Urothelium cell line (cell line): ENCODE measurements around the gene CPED1.
"Not testable (repeated sequence)": the region's sequence is repeated elsewhere in the genome, so short reads cannot be mapped to it uniquely, and the experiment has no call there.

ENCODE experiments used
- DNase-seq: peaks from one replicate; pipeline ENCODE4 v3.0.0; 2011; ENCODE audit warnings: low spot score, mixed read lengths
- FAIRE-seq: peaks from 2 replicates; lab custom pipeline; 2011; peaks lifted over from hg19 to GRCh38; lab: Jason Lieb, UNC

CPED1 gene

GRCh38 chr7:121015560-121015959, 27.0 kb downstream of the CPED1 start:
- no peak for DNase-seq
- FAIRE-seq = no peak

GRCh38 chr7:121016966-121017365, 28.5 kb downstream of the CPED1 start:
- FAIRE-seq = no peak

GRCh38 chr7:121017586-121017985, 29.1 kb downstream of the CPED1 start:
- no peak for DNase-seq
- FAIRE-seq = no peak

More at GRCh38 chr7:121016966-121017365, 28.5 kb downstream of the CPED1 start:
- DNase-seq = no peak

GRCh38 chr7:121019018-121019417, 30.5 kb downstream of the CPED1 start:
- DNase-seq (no peak), FAIRE-seq (no peak)

GRCh38 chr7:121020249-121020988, 31.9 kb downstream of the CPED1 start:
- FAIRE-seq = no peak
- no peak for DNase-seq

- FAIRE-seq = no peak
- DNase-seq = no peak
Measured at GRCh38 chr7:121020989-121021969, 32.8 kb downstream of the CPED1 start.

- FAIRE-seq (no peak), DNase-seq (no peak)
Measured at GRCh38 chr7:121023194-121023593, 34.7 kb downstream of the CPED1 start.

- no peak for FAIRE-seq
- no peak for DNase-seq
Measured at GRCh38 chr7:121023683-121024511, 35.4 kb downstream of the CPED1 start.

- FAIRE-seq (no peak), DNase-seq (no peak)
Measured at GRCh38 chr7:121024611-121025010, 36.1 kb downstream of the CPED1 start.

- FAIRE-seq (no peak), DNase-seq (no peak)
Measured at GRCh38 chr7:121026159-121026558, 37.6 kb downstream of the CPED1 start.

GRCh38 chr7:121026577-121027111, 38.1 kb downstream of the CPED1 start:
- FAIRE-seq = no peak
- DNase-seq = no peak

- DNase-seq (no peak), FAIRE-seq (no peak)
Measured at GRCh38 chr7:121027761-121028669, 39.5 kb downstream of the CPED1 start.

- FAIRE-seq (no peak), DNase-seq (no peak)
Measured at GRCh38 chr7:121029302-121029701, 40.8 kb downstream of the CPED1 start.

- DNase-seq (no peak), FAIRE-seq (no peak)
Measured at GRCh38 chr7:121030308-121030707, 41.8 kb downstream of the CPED1 start.

GRCh38 chr7:121032645-121033460, 44.3 kb downstream of the CPED1 start:
- no peak for FAIRE-seq

GRCh38 chr7:121034929-121035328, 46.4 kb downstream of the CPED1 start:
- FAIRE-seq = no peak
- no peak for DNase-seq

More at GRCh38 chr7:121032645-121033460, 44.3 kb downstream of the CPED1 start:
- DNase-seq = no peak

- not testable (repeated sequence) for FAIRE-seq, DNase-seq
Measured at GRCh38 chr7:121036776-121037175, 48.3 kb downstream of the CPED1 start.

- not testable (repeated sequence) for FAIRE-seq
Measured at GRCh38 chr7:121037329-121037728, 48.8 kb downstream of the CPED1 start.

More at GRCh38 chr7:121037329-121037728, 48.8 kb downstream of the CPED1 start:
- DNase-seq = not testable (repeated sequence)
